NT2/D1 (cell line): ENCODE data around the gene C6orf52.
"Not testable (repeated sequence)": the region's sequence is repeated elsewhere in the genome, so short reads cannot be mapped to it uniquely, and the experiment has no call there.

ENCODE experiments used
- DNase-seq: peaks from one replicate; pipeline ENCODE4 v3.0.0-alpha.2; 2011; ENCODE audit warnings: low read depth, low spot score
- H3K27me3 ChIP-seq: 2 replicates; pipeline ENCODE4 v1.6.0; 2011; ENCODE audit warnings: mild to moderate bottlenecking; ENCODE audit not compliant: insufficient read length, insufficient read depth
- H3K36me3 ChIP-seq: 2 replicates; pipeline ENCODE4 v1.6.1; 2011; ENCODE audit warnings: mild to moderate bottlenecking, low read length, mixed read lengths; ENCODE audit not compliant: insufficient read depth, insufficient read length
- H3K4me1 ChIP-seq: 2 replicates; pipeline ENCODE4 v1.5.1; 2011; ENCODE audit not compliant: insufficient read depth, insufficient read length
- H3K4me3 ChIP-seq: 2 replicates; pipeline ENCODE4 v1.5.1; 2011; ENCODE audit warnings: low read depth; ENCODE audit not compliant: insufficient read length
- H3K9ac ChIP-seq: 2 replicates; pipeline ENCODE4 v1.6.0; 2011; ENCODE audit warnings: low read depth; ENCODE audit not compliant: insufficient read length
- H3K9me3 ChIP-seq: 2 replicates; pipeline ENCODE4 v1.5.1; 2011; ENCODE audit warnings: mild to moderate bottlenecking, low read length; ENCODE audit not compliant: insufficient read depth
- SUZ12 ChIP-seq: IDR thresholded peaks from 2 replicates; pipeline ENCODE4 v1.6.1; 2011; ENCODE audit not compliant: insufficient read length, insufficient read depth; ENCODE audit errors: extremely low read depth
- YY1 ChIP-seq: IDR thresholded peaks from 2 replicates; pipeline ENCODE4 v1.6.1; 2011; ENCODE audit not compliant: insufficient read length, insufficient read depth
- ZNF274 ChIP-seq: IDR thresholded peaks from 2 replicates; pipeline ENCODE4 v1.6.1; 2011; ENCODE audit warnings: mild to moderate bottlenecking, low read depth, low read length

C6orf52 gene

DNA sequence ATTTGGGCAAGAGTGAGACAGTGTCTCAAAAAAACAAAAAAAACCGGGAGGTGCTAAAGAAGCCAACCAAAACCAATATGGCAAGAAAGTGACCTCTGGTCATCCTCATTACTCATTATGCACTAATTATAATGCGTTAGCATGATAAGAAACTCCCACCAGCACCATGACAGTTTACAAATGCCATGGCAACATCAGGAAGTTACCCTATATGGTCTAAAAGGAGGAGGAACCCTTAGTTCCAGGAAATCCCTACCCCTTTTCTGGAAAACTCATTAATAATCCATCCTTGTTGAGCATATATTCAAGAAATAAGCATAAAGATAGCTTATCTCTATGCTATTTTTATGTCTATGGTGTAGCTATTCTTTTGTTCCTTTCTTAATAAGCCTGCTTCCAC is 31.7 kb downstream of the C6orf52 start:
- no peaks in the 10 kb centered on the region for H3K36me3 ChIP-seq
- no peak for DNase-seq

GRCh38 chr6:10662207-10662606 is 32.2 kb downstream of the C6orf52 start:
- Histone ChIP-seq H3K27me3 (no peaks in the 10 kb centered on the region), H3K9ac (no peak overlapping the region), H3K36me3 (no peaks in the 10 kb centered on the region), H3K9me3 (no peaks in the 10 kb centered on the region), H3K4me3 (no peak overlapping the region), H3K4me1 (no peaks in the 10 kb centered on the region)
- no peak for DNase-seq
- TF ChIP-seq YY1 (no peak), SUZ12 (no peak), ZNF274 (no peak)

More for the DNA sequence above, 31.7 kb downstream of the C6orf52 start:
- Histone ChIP-seq H3K9me3 (no peaks in the 10 kb centered on the region), H3K27me3 (no peaks in the 10 kb centered on the region), H3K4me3 (no peak overlapping the region), H3K4me1 (no peaks in the 10 kb centered on the region), H3K9ac (no peak overlapping the region)
- TF ChIP-seq SUZ12, result no peak

DNA sequence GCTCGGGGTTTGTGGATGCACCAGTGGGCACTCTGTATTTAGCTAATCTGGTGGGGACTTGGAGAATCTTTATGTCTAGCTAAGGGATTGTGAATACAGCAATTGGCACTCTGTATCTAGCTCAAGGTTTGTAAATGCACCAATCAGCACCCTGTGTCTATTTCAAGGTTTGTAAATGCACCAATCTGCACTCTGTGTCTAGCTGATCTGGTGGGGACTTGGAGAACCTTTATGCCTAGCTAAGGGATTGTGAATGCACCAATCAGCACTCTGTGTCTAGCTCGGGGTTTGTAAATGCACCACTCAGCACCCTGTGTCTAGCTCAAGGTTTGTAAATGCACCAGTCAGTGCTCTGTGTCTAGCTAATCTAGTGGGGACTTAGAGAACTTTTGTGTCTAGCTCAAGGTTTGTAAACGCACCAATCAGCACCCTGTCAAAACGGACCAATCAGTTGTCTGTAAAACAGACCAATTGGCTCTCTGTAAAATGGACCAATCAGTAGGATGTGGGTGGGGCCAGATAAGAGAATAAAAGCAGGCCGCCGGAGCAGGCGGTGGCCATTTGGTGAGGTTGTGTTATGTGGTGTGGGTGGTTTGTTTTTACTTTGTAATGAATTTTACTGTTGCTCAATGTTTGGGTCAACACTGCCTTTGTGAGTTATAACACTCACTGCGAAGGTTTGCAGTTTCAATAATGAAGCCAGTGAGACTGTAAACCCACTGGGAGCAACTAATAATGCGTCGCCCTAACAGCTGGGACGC is 33.8 kb downstream of the C6orf52 start:
- not testable (repeated sequence) for H3K4me1 ChIP-seq, H3K9ac ChIP-seq, H3K27me3 ChIP-seq, DNase-seq, H3K36me3 ChIP-seq, H3K4me3 ChIP-seq, H3K9me3 ChIP-seq

DNA sequence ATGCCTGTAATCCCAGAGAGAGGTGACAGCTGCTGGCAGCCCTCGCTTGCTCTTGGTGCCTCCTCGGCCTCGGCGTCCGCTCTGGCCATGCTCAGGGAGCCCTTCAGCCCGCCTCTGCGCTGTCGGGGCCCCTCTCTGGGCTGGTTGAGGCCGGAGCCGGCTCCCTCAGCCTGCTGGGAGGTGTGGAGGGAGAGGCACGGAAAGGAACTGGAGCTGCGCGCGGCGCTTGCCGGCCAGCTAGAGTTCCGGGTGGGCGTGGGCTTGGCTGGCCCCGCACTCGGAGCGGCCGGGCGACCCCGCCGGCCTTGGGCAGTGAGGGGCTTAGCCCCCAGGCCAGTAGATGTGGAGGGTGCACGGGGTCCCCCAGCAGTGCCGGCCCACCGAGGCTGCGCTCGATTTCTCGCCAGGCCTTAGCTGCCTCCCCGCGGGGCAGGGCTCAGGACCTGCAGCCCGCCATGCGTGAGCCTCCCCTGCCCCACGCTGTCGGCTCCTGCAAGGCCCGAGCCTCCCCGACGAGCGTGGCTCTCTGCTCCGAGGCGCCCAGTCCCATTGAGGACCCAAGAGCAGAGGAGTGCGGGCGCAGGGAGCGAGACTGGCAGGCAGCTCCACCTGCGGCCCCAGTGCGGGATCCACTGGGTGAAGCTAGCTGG is 34.6 kb downstream of the C6orf52 start:
- Histone ChIP-seq H3K4me1 (no peaks in the 10 kb centered on the region), H3K27me3 (no peaks in the 10 kb centered on the region), H3K9ac (no peak overlapping the region), H3K4me3 (no peak overlapping the region), H3K9me3 (no peaks in the 10 kb centered on the region), H3K36me3 (no peaks in the 10 kb centered on the region)
- TF ChIP-seq ZNF274 (no peak), SUZ12 (no peak), YY1 (no peak)
- no peak for DNase-seq

DNA sequence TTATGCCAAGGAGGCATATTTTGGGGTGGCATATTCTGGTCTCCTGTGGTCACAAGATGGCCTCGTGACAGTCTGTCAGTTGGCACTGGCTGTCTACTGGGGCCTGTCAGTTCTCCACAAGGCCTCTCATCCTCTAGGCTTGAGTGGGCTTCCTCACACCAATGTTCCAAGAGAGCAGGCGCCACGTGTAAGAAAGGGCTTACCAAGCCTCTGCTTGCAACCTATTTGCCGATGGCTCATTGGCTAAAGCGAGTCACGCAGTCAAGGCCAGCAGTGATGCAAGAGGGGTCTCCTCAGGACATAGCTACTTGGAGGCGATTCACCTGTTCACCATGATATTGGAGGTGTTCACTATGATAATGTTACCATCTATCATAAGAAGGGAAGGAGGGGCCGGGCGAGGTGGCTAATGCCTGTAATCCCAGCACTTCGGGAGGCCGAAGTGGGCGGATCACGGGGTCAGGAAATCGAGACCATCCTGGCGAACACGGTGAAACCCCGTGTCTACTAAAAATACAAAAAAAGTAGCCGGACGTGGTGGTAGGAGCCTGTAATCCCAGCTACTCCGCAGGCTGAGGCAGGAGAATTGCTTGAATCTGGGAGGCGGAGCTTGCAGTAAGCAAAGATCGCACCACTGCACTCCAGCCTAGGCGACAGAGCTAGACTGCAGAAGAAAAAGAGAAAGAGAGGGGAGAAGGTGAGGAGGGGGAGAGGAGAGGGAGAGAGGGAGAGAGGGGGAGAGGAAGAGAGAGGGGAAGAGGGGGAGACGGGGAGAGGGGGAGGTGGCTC is 35.3 kb downstream of the C6orf52 start:
- Histone ChIP-seq H3K27me3 (no peaks in the 10 kb centered on the region), H3K36me3 (no peaks in the 10 kb centered on the region), H3K9me3 (no peaks in the 10 kb centered on the region), H3K9ac (no peak overlapping the region), H3K4me3 (no peak overlapping the region), H3K4me1 (no peaks in the 10 kb centered on the region)
- DNase-seq, result no peak
- TF ChIP-seq ZNF274, result no peak
- no peak for TF ChIP-seq YY1

DNA sequence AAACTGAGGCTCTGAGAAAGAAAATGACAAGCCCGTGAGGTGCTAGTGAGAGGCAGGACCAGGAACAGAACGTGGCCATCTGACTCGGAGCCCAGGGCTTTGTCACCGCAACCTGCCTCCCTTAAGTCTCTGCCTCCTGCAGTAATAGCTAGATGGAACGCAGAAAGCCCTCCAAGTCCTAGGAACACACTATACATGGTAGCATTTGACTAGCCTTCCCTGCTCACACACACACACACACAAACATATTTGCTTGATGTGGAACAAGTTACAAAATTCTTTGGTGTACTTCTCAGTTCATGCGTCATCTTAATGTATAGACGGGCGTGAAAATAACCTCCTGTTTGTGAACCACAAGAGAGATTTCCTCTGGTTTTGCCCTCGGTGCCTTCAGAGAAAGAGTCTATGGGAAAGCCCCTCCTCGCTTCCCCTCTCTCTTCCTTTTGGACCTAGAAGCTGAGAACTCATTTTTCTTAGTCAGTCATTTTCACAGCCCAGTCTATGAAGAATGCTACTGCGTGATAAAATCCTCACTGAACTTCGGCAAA is 38.8 kb downstream of the C6orf52 start:
- H3K9ac ChIP-seq, result no peak overlapping the region
- DNase-seq, result no peak
- TF ChIP-seq YY1, result no peak
- no peak for TF ChIP-seq SUZ12
- no peak for TF ChIP-seq ZNF274
- no peaks in the 10 kb centered on the region for H3K27me3 ChIP-seq
- no peaks in the 10 kb centered on the region for H3K36me3 ChIP-seq
- H3K4me1 ChIP-seq, result no peaks in the 10 kb centered on the region
- H3K9me3 ChIP-seq, result no peaks in the 10 kb centered on the region
- no peak overlapping the region for H3K4me3 ChIP-seq

DNA sequence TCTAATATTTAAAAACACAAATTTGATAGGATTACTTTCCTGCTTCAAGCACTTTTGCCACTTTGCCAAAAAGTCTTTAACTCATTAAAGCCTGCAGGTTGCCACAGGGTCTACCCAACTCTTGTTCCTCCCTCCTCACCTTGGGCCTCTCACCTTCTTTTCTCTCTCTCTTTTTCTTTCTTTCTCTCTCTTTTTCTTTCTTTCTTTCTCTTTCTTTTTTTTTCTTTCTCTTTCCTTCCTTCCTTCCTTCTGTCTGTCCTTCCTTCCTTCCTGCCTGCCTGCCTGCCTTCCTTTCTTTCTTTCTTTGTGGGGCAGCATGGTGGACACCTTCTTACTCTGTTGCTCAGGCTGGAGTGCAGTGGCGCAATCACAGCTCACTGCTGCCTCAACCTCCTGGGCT is 50.2 kb downstream of the C6orf52 start:
- H3K4me1 ChIP-seq, result no peaks in the 10 kb centered on the region
- no peaks in the 10 kb centered on the region for H3K27me3 ChIP-seq
- DNase-seq, result no peak

More for the DNA sequence above, 50.2 kb downstream of the C6orf52 start:
- TF ChIP-seq SUZ12 (no peak), YY1 (no peak)
- Histone ChIP-seq H3K4me3 (no peak overlapping the region), H3K36me3 (no peaks in the 10 kb centered on the region), H3K9ac (no peak overlapping the region), H3K9me3 (peaks cover under 1% of the 10 kb centered on the region; the same call in 1 of the 2 replicates)
